GM21360 (cell line): Measurements from ENCODE around the gene NDUFS3.
A peak's percentile ranks its signal among the peaks of the same experiment; 100 is the strongest.

Experiments
- ATAC-seq: cut with Tn5 transposase; IDR thresholded peaks from one replicate; pipeline ENCODE4 v1.9.1; 2021; ENCODE audit warnings: mild to moderate bottlenecking, moderate library complexity; ENCODE audit not compliant: unreplicated experiment

The NDUFS3 gene

GRCh38 chr11:47589977-47590861, 11.3 kb downstream of the NDUFS3 start:
- ATAC-seq, result no peak

DNA sequence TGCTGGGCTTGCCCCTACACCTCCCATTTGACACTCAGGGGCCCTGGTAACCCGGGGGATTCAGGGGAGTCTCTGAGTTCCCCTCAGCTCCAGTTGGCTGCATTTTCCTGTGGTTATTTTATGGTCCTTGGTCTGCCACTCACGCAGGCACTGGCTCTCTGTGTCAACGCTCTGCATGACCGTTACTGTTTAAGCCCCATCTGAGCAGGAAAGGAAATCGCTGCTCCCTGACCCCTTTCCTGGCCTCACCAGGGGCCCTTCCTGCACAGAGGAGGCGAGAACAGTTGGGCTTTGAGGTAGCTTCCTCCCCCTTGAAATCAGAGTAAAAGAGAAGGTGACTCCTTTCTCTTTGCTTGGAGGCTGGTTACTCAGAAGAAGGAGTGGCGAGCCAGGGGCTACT, 12.9 kb downstream of the NDUFS3 start:
- ATAC-seq, result no peak

DNA sequence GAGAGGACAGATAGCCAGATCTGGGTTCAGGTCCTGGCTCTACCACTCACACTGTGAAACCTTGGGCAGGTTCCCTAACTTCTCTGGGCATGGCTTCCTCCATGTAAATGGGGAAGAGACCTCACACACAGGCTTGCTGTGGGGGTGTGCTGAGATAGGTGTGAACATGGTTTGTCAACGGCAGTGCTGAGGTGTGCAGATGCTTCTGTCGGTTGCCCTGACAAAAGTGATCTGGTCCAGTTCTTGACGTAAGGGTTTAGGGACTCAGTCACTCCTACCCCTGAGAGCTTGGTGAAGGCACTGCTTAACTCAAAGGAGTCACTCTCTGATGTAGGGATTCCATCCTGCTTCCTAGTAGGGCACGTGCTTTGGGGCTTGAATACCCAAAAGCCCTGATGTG, 13.4 kb downstream of the NDUFS3 start:
- no peak for ATAC-seq

GRCh38 chr11:47592970-47593369, 14.1 kb downstream of the NDUFS3 start:
- ATAC-seq, result no peak

GRCh38 chr11:47593492-47593933, 14.6 kb downstream of the NDUFS3 start:
- no peak for ATAC-seq

DNA sequence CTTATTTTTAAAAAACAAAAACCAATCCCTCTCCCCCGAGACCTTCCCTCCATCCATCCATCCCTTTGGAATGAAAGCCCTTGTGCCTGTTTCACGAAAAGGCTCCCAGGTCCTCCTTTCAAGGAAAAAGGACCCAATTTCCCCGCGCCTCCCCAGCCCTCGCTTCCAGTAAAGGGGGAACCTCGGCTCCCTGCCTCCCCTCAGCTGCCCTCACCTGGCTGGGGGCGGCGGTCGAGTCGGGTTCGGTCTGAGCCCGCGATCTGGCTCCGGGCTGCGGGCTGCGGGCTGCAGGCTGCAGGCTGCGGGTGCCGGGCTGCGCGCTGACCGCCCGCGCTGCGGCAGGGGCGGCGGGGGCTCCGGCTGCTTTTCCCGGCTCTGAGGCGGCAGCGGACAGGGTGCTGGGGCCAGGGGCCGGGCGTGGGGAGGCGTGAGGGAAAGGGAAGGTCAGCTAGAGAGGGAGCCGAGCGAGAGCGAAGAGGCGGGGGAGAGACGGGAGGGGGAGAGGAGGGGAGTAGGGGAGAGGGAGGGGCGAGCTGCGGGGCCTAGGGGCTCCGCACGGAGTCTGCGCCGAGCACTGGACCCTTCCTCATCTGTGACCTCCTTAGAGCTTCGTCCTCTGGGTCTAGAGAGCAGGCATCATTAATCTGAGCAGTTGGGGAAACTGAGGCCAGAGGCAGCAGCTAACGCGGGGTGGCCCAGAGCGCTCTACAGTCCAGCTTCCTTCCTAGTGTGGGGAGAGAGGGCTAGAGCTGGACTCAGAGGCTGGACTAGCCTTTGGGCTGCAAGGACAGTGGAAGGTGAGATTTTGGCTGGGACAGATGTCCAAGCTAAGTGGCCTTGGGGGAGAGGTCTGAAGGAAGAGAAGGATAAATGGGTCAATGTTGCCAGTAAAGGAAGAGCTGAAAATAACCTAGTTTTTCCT, 15.3 kb downstream of the NDUFS3 start, which contains the start of gene C1QTNF4:
Gene C1QTNF4, minus strand, starts transcription at position 478 of the 922 bp plus-strand sequence. CDS start 3,601 bp downstream, outside the sequence.
- no peak for ATAC-seq

DNA sequence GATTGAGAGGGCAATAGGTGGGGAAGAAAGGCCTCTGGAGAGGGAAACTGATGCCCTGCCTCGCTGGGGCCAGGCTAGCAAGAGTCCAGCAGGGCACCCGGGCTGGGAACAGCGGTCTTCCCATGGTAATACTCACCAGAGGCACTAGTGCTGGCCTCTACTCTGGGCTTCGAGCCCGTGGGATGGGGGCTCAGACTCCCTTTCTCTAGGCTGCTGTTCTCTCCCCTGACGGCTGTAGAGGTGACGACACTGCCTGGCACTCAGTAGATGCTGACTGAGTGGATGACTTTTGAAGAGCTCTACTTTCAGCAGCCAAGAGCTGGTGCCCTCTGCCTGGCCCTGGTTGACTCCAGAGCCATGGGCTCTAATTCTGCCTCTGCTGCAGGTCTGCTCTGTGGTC, 16.2 kb downstream of the NDUFS3 start:
- ATAC-seq, result no peak

GRCh38 chr11:47595967-47596366, 17.1 kb downstream of the NDUFS3 start:
- ATAC-seq, result no peak

DNA sequence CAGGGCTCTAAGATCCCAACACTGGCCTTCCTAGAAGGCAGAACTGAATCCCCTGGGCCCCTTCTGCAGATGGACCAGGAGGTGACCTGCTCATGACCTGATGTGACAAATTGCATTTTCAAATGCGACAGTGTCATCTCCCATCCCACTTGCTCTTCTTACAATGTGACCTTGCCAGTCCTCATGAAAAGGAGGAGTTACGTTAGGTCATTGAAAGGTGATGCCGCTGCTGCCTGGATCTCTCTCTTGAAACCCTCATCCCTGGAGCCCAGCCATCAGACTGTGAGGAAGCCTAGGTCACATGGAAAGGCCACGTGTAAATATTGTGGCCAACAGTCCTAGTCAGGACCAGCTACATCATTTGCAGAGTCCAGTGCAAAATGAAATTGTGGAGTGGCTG, 21.0 kb downstream of the NDUFS3 start:
- ATAC-seq, result no peak

DNA sequence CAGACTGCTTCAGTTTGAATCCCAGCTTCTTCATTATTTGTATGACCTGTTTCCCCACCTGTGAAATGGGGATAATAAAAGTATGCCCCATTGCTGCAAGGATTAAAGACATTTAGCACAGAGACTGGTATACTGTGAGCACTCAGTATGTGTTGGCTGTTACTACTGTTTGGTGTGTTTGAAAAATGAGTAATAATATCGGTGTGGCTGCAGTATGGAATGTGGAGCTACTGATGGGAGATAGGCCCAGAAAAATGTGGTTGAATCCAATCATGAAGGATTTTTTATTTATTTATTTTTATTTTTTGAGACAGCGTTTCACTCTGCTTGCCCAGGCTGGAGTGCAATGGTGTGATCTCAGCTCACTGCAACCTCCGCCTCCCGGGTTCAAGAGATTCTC, 24.4 kb downstream of the NDUFS3 start:
- ATAC-seq, result no peak

GRCh38 chr11:47605921-47606320, 27.0 kb downstream of the NDUFS3 start:
- ATAC-seq, result no peak

GRCh38 chr11:47606731-47607130, 27.9 kb downstream of the NDUFS3 start:
- no peak for ATAC-seq

- no peak for ATAC-seq
These were observed 28.5 kb downstream of the NDUFS3 start for GRCh38 chr11:47607380-47607779.

DNA sequence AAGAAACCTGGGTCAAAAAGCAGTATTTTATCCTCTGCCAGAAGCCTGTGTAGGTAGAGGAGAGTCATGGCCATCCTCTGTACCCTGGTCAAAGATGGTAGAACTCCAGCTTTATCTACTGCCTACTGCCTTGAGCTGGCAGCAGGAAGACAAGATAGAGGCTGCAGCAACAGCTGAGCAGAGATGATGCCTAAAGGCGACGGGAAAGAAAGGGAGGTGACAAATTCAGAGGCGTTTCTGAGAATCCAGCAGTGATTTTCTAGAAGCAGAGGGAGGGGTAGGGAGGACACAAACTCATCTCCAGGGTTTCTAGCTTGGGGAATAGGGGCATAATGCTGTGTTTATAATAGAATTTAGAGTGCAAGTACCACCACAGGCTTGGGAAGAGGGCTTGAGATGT, 30.8 kb downstream of the NDUFS3 start:
- no peak for ATAC-seq

GRCh38 chr11:47611348-47611794, 32.5 kb downstream of the NDUFS3 start:
- ATAC-seq, result peak; percentile 65

DNA sequence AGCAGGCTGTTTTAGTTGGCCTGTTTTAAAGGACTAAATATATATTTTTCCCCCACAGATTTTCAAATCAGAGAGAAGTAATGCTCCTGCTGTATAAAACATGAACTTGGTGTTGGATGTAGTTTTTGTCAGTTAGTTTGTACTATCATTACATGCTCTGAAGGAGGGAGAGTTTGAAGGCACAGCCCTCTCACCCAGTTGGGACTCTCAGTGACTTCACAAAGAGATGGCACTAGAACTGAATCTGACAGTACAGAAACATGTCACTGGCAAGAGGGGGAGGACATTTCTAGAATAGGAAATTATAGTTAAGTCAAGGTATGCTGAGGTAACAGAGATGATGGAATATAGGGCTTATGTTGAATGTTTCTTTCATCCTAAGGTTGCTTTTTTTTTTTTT, 36.4 kb downstream of the NDUFS3 start:
- no peak for ATAC-seq

DNA sequence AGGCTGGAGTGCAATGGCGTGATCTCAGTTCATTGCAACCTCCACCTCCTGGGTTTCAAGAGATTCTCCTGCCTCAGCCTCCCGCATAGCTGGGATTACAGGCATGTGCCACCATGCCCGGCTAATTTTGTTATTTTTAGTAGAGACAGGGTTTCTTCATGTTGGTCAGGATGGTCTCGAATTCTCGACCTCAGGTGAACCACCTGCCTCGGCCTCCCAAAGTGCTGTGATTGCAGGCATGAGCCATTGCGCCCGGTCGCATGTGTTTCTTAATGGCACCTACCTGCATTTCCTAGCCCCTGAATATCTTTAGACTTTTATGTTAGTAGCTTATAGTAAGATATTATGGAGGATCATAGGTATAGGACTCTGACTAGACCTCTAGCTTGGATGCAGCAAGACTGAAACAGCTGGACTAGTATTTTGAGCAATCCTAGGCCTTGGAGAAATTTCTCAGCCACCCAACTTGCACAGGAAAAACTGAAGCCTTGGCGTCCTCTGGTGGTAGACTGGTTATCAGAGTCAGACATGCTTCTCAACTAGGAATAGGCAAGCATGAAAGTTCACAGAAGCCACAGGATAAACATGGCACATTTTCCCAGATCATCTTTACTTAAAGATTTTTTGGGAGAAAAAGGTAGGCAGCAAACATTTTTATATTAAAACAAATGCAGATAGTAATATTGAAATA, 38.0 kb downstream of the NDUFS3 start:
- ATAC-seq, result no peak

GRCh38 chr11:47617417-47617809, 38.5 kb downstream of the NDUFS3 start:
- ATAC-seq, result no peak

DNA sequence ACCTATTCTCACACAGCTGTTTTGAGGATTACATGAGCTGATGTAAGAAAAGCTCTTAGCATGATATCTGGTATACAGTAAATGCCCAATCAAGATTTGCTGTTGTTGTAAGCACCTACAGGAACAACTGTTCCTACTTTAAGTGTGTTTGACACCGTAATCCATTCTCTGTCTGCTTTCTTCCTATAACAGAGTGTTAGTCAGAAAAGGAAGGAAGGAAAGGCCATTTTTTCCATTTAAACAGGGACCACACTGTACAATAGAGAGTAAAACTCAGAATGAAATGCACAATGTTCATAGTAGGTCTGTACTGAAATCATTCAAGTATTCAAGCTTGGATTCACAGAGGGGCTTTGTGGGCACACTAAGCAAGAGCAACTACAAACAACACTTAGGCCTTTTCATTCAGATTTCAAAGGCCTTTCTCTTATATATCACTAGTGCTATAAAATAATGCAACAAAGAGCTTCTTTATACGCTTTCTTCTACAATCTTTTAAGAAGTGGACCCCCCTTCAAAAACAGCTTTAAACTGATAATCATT, 42.0 kb downstream of the NDUFS3 start:
- ATAC-seq, result no peak

GRCh38 chr11:47626234-47626633, 47.4 kb downstream of the NDUFS3 start:
- no peak for ATAC-seq

DNA sequence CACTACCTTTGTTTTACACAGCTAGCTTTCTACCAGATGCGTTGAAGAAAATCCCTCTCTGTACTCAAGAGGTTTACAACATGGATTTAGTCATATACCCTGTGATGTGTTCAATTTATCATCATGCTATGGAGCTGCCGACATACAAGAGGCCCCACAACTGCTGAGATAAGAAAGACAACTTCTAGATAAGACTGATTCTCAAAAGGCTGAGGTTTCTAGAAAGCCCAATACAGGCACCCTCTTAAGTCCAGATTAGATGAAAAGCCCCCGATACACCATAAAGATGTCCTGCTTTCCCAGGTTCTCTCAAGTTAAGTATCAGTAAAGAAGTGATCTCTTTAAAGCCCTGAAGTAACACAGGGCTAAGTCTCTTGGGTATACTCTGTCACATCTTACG, 49.2 kb downstream of the NDUFS3 start:
- no peak for ATAC-seq
